Measurements from ENCODE around the gene UXT. TPM values are rescaled to one million over a fixed set of nuclear protein-coding genes. Genes with fewer than 3 reads are reported as not detected.

UXT gene
- total RNA-seq, 5 donors from 2014 or later (not counting 1 experiment from before 2014, with no cell fraction given) = 155 to 186 (median 178) TPM

GRCh38 chrX:47650164-47651042 is 8.6 kb downstream of the UXT start, which contains the start of gene ELK1:
Gene ELK1, minus strand, starts transcription at chrX:47650563. Its CDS starts 9,122 bp downstream, at chrX:47641441.
- Mint-ChIP-seq H3K27me3 (peaks cover 0 to 20% of the 10 kb centered on the region in 2 donors), H3K36me3 (peaks cover 30% of the 10 kb centered on the region), H3K4me1 (peaks cover 34 to 45% (median 44%) of the 10 kb centered on the region in 3 donors), H3K9me3 (no peaks in the 10 kb centered on the region), H3K4me3 (peak within 1 kb of the TSS; percentile 85 to 90 (median 85)), H3K27ac (peak within 1 kb of the TSS; percentile 89 to 95)
- Histone ChIP-seq H3K4me1 (ENCODE audit: control insufficient read depth in 1 of 2, extremely low read depth in 1 of 2, insufficient read depth in 2 of 2, low read length in 2 of 2) (peaks cover 4 to 26% of the 10 kb centered on the region in 2 experiments), H3K27ac (ENCODE audit: low read length) (peak within 1 kb of the TSS; percentile 72), H3K4me3 (ENCODE audit: control insufficient read depth in 1 of 2, extremely low read depth in 1 of 2, low read length in 1 of 2) (peak within 1 kb of the TSS; percentile 45 to 84), H3K9me3 (no peaks in the 10 kb centered on the region), H3K36me3 (ENCODE audit: control insufficient read depth in 2 of 2, extremely low read depth in 1 of 2, insufficient read depth in 1 of 2, low read length in 1 of 2) (peaks cover 0 to 17% of the 10 kb centered on the region in 2 donors), H3K27me3 (replicated peaks in 1 of 2; ENCODE audit: control insufficient read depth in 2 of 2, extremely low read depth in 1 of 2, insufficient read depth in 2 of 2, low read length in 1 of 2) (no peaks in the 10 kb centered on the region)
- WGBS (ENCODE audit: insufficient coverage) = 0% methylated on average over 12 of the region's 65 CpGs
- ATAC-seq (replicated peaks in 1 of 4) = peak; percentile 89 to 93 (median 90)
- ChIA-PET CTCF (no interaction called here), POLR2A (interaction anchor here in 1 of 2 donors (0.8 to 1.0 kb wide), 2 partner anchors 505 to 1541 kb away, joined by 4 read pairs; partner anchors contain the start of gene RBM10)
- DNase-seq = peak; percentile 69 to 93 (median 86)

- Histone ChIP-seq H3K4me1 (ENCODE audit: control insufficient read depth in 1 of 2, extremely low read depth in 1 of 2, insufficient read depth in 2 of 2, low read length in 2 of 2) (peaks cover 4 to 28% of the 10 kb centered on the region in 2 experiments), H3K36me3 (ENCODE audit: control insufficient read depth in 2 of 2, extremely low read depth in 1 of 2, insufficient read depth in 1 of 2, low read length in 1 of 2) (peaks cover 0 to 13% of the 10 kb centered on the region in 2 donors), H3K9me3 (no peaks in the 10 kb centered on the region), H3K27me3 (replicated peaks in 1 of 2; ENCODE audit: control insufficient read depth in 2 of 2, extremely low read depth in 1 of 2, insufficient read depth in 2 of 2, low read length in 1 of 2) (no peaks in the 10 kb centered on the region), H3K4me3 (ENCODE audit: control insufficient read depth in 1 of 2, extremely low read depth in 1 of 2, low read length in 1 of 2) (peak overlapping the region in 1 of 2 donors; percentile 84), H3K27ac (ENCODE audit: low read length) (no peak overlapping the region)
- H3K4me1 Mint-ChIP-seq = peaks cover 37 to 51% (median 47%) of the 10 kb centered on the region in 3 donors
- POLR2A ChIA-PET = interaction anchor here (0.6 to 1.0 kb wide), 3 partner anchors 11 to 872 kb away, joined by 3 to 6 read pairs (median 4); partner anchors contain the start of genes EBP (in 1 of the 2) and RBM10 (in 1 of the 2)
- H3K4me3 Mint-ChIP-seq = peak overlapping the region; percentile 85 to 90 (median 85)
- peak overlapping the region; percentile 79 to 82 for H3K27ac Mint-ChIP-seq
- peaks cover 0 to 20% of the 10 kb centered on the region in 2 donors for H3K27me3 Mint-ChIP-seq
- WGBS (ENCODE audit: insufficient coverage) = no CpG with 5 or more reads among the region's 11 CpGs
- DNase-seq (no peak), ATAC-seq (replicated peaks in 1 of 4) (no peak)
- no peaks in the 10 kb centered on the region for H3K9me3 Mint-ChIP-seq
- CTCF ChIA-PET = interaction anchor here (0.6 kb wide), 3 partner anchors 85 to 957 kb away, joined by 3 to 6 read pairs (median 4); no protein-coding TSS in a partner anchor
- H3K36me3 Mint-ChIP-seq = peaks cover 30% of the 10 kb centered on the region
Measured at GRCh38 chrX:47649781-47650163, 9.2 kb downstream of the UXT start.

- no peak overlapping the region for H3K27ac ChIP-seq (ENCODE audit: low read length)
- WGBS (ENCODE audit: insufficient coverage) = no CpG with 5 or more reads among the region's 8 CpGs
- POLR2A ChIA-PET = interaction anchor here (0.6 to 1.0 kb wide), 3 partner anchors 11 to 872 kb away, joined by 3 to 6 read pairs (median 4); partner anchors contain the start of genes EBP (in 1 of the 2) and RBM10 (in 1 of the 2)
- peaks cover 4 to 30% of the 10 kb centered on the region in 2 experiments for H3K4me1 ChIP-seq (ENCODE audit: control insufficient read depth in 1 of 2, extremely low read depth in 1 of 2, insufficient read depth in 2 of 2, low read length in 2 of 2)
- Mint-ChIP-seq H3K9me3 (no peaks in the 10 kb centered on the region), H3K4me3 (peak overlapping the region; percentile 85 to 90 (median 85)), H3K27me3 (peaks cover 0 to 20% of the 10 kb centered on the region in 2 donors), H3K27ac (peak overlapping the region; percentile 79 to 82), H3K4me1 (peaks cover 42 to 56% (median 52%) of the 10 kb centered on the region in 3 donors), H3K36me3 (peaks cover 27% of the 10 kb centered on the region)
- H3K4me3 ChIP-seq (ENCODE audit: control insufficient read depth in 1 of 2, extremely low read depth in 1 of 2, low read length in 1 of 2) = peak overlapping the region in 1 of 2 donors; percentile 84
- H3K27me3 ChIP-seq (replicated peaks in 1 of 2; ENCODE audit: control insufficient read depth in 2 of 2, extremely low read depth in 1 of 2, insufficient read depth in 2 of 2, low read length in 1 of 2) = no peaks in the 10 kb centered on the region
- CTCF ChIA-PET = interaction anchor here (0.6 kb wide), 3 partner anchors 85 to 957 kb away, joined by 3 to 6 read pairs (median 4); no protein-coding TSS in a partner anchor
- H3K36me3 ChIP-seq (ENCODE audit: control insufficient read depth in 2 of 2, extremely low read depth in 1 of 2, insufficient read depth in 1 of 2, low read length in 1 of 2) = peaks cover 0 to 13% of the 10 kb centered on the region in 2 donors
- no peaks in the 10 kb centered on the region for H3K9me3 ChIP-seq
- DNase-seq (no peak), ATAC-seq (replicated peaks in 1 of 4) (no peak)
Measured at GRCh38 chrX:47649271-47649670, 9.7 kb downstream of the UXT start.

GRCh38 chrX:47648376-47648775 is 10.6 kb downstream of the UXT start:
- Mint-ChIP-seq H3K4me3 (peak overlapping the region; percentile 85 to 90 (median 85)), H3K36me3 (peaks cover 22% of the 10 kb centered on the region), H3K4me1 (peaks cover 50 to 64% (median 59%) of the 10 kb centered on the region in 3 donors), H3K27ac (peak overlapping the region; percentile 79 to 82), H3K9me3 (no peaks in the 10 kb centered on the region), H3K27me3 (peaks cover 0 to 15% of the 10 kb centered on the region in 2 donors)
- H3K4me1 ChIP-seq (ENCODE audit: control insufficient read depth in 1 of 2, extremely low read depth in 1 of 2, insufficient read depth in 2 of 2, low read length in 2 of 2) = peaks cover 4 to 30% of the 10 kb centered on the region in 2 experiments
- peaks cover 0 to 16% of the 10 kb centered on the region in 2 donors for H3K36me3 ChIP-seq (ENCODE audit: control insufficient read depth in 2 of 2, extremely low read depth in 1 of 2, insufficient read depth in 1 of 2, low read length in 1 of 2)
- no peak overlapping the region for H3K27ac ChIP-seq (ENCODE audit: low read length)
- ChIA-PET CTCF (no interaction called here), POLR2A (no interaction called here)
- no peaks in the 10 kb centered on the region for H3K9me3 ChIP-seq
- DNase-seq (no peak), ATAC-seq (replicated peaks in 1 of 4) (no peak)
- WGBS (ENCODE audit: insufficient coverage) = no CpG with 5 or more reads among the region's 2 CpGs
- H3K27me3 ChIP-seq (replicated peaks in 1 of 2; ENCODE audit: control insufficient read depth in 2 of 2, extremely low read depth in 1 of 2, insufficient read depth in 2 of 2, low read length in 1 of 2) = no peaks in the 10 kb centered on the region
- H3K4me3 ChIP-seq (ENCODE audit: control insufficient read depth in 1 of 2, extremely low read depth in 1 of 2, low read length in 1 of 2) = no peak overlapping the region

GRCh38 chrX:47646636-47647035 is 12.3 kb downstream of the UXT start:
- WGBS (ENCODE audit: insufficient coverage) = 100% methylated on average over 1 of the region's 6 CpGs
- H3K9me3 Mint-ChIP-seq = no peaks in the 10 kb centered on the region
- Histone ChIP-seq H3K36me3 (ENCODE audit: control insufficient read depth in 2 of 2, extremely low read depth in 1 of 2, insufficient read depth in 1 of 2, low read length in 1 of 2) (peaks cover 0 to 13% of the 10 kb centered on the region in 2 donors), H3K27me3 (replicated peaks in 1 of 2; ENCODE audit: control insufficient read depth in 2 of 2, extremely low read depth in 1 of 2, insufficient read depth in 2 of 2, low read length in 1 of 2) (no peaks in the 10 kb centered on the region), H3K4me1 (ENCODE audit: control insufficient read depth in 1 of 2, extremely low read depth in 1 of 2, insufficient read depth in 2 of 2, low read length in 2 of 2) (peaks cover 4 to 29% of the 10 kb centered on the region in 2 experiments), H3K4me3 (ENCODE audit: control insufficient read depth in 1 of 2, extremely low read depth in 1 of 2, low read length in 1 of 2) (no peak overlapping the region), H3K9me3 (no peaks in the 10 kb centered on the region), H3K27ac (ENCODE audit: low read length) (no peak overlapping the region)
- DNase-seq = no peak
- H3K36me3 Mint-ChIP-seq = peaks cover 9% of the 10 kb centered on the region
- peaks cover 50 to 66% (median 59%) of the 10 kb centered on the region in 3 donors for H3K4me1 Mint-ChIP-seq
- ChIA-PET POLR2A (no interaction called here), CTCF (no interaction called here)
- no peak for ATAC-seq (replicated peaks in 1 of 4)
- no peak overlapping the region for H3K4me3 Mint-ChIP-seq
- peaks cover 0 to 8% of the 10 kb centered on the region in 2 donors for H3K27me3 Mint-ChIP-seq
- peak overlapping the region in 1 of 2 donors; percentile 80 for H3K27ac Mint-ChIP-seq

- ATAC-seq (replicated peaks in 1 of 4) (no peak), DNase-seq (no peak)
- H3K27ac Mint-ChIP-seq = no peak overlapping the region
- Histone ChIP-seq H3K4me1 (ENCODE audit: control insufficient read depth in 1 of 2, extremely low read depth in 1 of 2, insufficient read depth in 2 of 2, low read length in 2 of 2) (peaks cover 4 to 22% of the 10 kb centered on the region in 2 experiments), H3K27ac (ENCODE audit: low read length) (no peak overlapping the region), H3K27me3 (replicated peaks in 1 of 2; ENCODE audit: control insufficient read depth in 2 of 2, extremely low read depth in 1 of 2, insufficient read depth in 2 of 2, low read length in 1 of 2) (no peaks in the 10 kb centered on the region), H3K36me3 (ENCODE audit: control insufficient read depth in 2 of 2, extremely low read depth in 1 of 2, insufficient read depth in 1 of 2, low read length in 1 of 2) (peaks cover 0 to 20% of the 10 kb centered on the region in 2 donors), H3K9me3 (no peaks in the 10 kb centered on the region), H3K4me3 (ENCODE audit: control insufficient read depth in 1 of 2, extremely low read depth in 1 of 2, low read length in 1 of 2) (no peak overlapping the region)
- CTCF ChIA-PET = no interaction called here
- peaks cover 16% of the 10 kb centered on the region for H3K36me3 Mint-ChIP-seq
- peaks cover 41 to 59% (median 48%) of the 10 kb centered on the region in 3 donors for H3K4me1 Mint-ChIP-seq
- H3K27me3 Mint-ChIP-seq = peaks cover 0 to 8% of the 10 kb centered on the region in 2 donors
- POLR2A ChIA-PET = no interaction called here
- H3K9me3 Mint-ChIP-seq = no peaks in the 10 kb centered on the region
- no peak overlapping the region for H3K4me3 Mint-ChIP-seq
- WGBS (ENCODE audit: insufficient coverage) = 89% methylated on average over 2 of the region's 10 CpGs
Measured at GRCh38 chrX:47645530-47645929, 13.4 kb downstream of the UXT start.
